ENCODE results near the gene ELMO1. TPM values are rescaled to one million over a fixed set of nuclear protein-coding genes. Genes with fewer than 3 reads are reported as not detected.
A peak's percentile ranks its signal among the peaks of the same experiment; 100 is the strongest.

Gene ELMO1
- total RNA-seq, 2 experiments from 2014 or later: 68.0 to 74.4 TPM

- Mint-ChIP-seq H3K4me1 (peaks cover 15% of the 10 kb centered on the region), H3K4me3 (no peak overlapping the region), H3K27ac (no peak overlapping the region), H3K36me3 (peaks cover 23% of the 10 kb centered on the region), H3K9me3 (no peaks in the 10 kb centered on the region), H3K27me3 (no peaks in the 10 kb centered on the region)
- no peak for DNase-seq
Observed at GRCh38 chr7:37209195-37209594, 239.5 kb downstream of the ELMO1 start.

GRCh38 chr7:37208528-37208927 is 240.1 kb downstream of the ELMO1 start:
- no peak overlapping the region for H3K27ac Mint-ChIP-seq
- no peak for DNase-seq
- H3K36me3 Mint-ChIP-seq: peaks cover 23% of the 10 kb centered on the region

GRCh38 chr7:37206192-37206591 is 242.5 kb downstream of the ELMO1 start:
- Mint-ChIP-seq H3K9me3 (no peaks in the 10 kb centered on the region), H3K27me3 (no peaks in the 10 kb centered on the region), H3K4me1 (peaks cover 8% of the 10 kb centered on the region), H3K36me3 (peaks cover 16% of the 10 kb centered on the region), H3K27ac (no peak overlapping the region), H3K4me3 (no peak overlapping the region)
- DNase-seq: no peak

More at GRCh38 chr7:37208528-37208927, 240.1 kb downstream of the ELMO1 start:
- Mint-ChIP-seq H3K27me3 (no peaks in the 10 kb centered on the region), H3K4me3 (no peak overlapping the region), H3K4me1 (peaks cover 15% of the 10 kb centered on the region), H3K9me3 (no peaks in the 10 kb centered on the region)

DNA sequence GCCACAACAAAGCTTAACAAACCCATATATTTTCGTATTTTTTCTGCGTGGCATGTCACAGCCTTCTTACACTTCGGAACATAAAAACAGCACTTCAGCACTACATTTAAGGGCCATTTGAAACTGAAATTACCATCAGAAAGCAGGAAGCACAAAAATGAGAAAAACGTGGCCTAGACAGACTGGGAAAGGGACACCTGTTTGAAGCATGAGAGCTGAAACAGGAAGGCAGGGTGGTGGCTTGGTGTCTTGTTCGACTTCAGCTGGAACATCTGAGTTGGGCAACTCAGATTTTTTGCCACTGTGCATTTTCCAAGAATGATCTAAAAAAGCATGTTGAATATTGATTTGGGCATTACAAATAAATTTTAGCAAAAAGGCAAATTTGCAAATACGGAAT is 243.2 kb downstream of the ELMO1 start:
- peaks cover 8% of the 10 kb centered on the region for H3K4me1 Mint-ChIP-seq
- H3K27ac Mint-ChIP-seq: no peak overlapping the region
- no peak for DNase-seq
- no peaks in the 10 kb centered on the region for H3K27me3 Mint-ChIP-seq
- peaks cover 11% of the 10 kb centered on the region for H3K36me3 Mint-ChIP-seq
- H3K9me3 Mint-ChIP-seq: no peaks in the 10 kb centered on the region
- H3K4me3 Mint-ChIP-seq: no peak overlapping the region

DNA sequence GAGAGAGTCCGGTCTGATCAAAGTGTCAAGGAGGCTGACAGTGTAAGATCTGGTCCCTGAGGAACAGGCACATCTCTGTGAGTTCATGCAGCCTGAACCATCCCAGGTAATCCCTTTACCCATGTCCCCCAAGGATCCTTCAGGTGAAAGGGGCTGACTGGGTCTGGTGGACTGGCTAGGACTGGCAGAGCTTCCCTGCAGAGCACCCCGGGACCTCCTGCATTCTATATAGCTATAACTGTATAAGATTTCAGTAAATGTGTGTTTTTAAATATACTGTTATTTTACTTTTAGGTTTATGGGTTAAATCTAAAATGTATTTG is 246.8 kb downstream of the ELMO1 start:
- H3K9me3 Mint-ChIP-seq: no peaks in the 10 kb centered on the region

DNA sequence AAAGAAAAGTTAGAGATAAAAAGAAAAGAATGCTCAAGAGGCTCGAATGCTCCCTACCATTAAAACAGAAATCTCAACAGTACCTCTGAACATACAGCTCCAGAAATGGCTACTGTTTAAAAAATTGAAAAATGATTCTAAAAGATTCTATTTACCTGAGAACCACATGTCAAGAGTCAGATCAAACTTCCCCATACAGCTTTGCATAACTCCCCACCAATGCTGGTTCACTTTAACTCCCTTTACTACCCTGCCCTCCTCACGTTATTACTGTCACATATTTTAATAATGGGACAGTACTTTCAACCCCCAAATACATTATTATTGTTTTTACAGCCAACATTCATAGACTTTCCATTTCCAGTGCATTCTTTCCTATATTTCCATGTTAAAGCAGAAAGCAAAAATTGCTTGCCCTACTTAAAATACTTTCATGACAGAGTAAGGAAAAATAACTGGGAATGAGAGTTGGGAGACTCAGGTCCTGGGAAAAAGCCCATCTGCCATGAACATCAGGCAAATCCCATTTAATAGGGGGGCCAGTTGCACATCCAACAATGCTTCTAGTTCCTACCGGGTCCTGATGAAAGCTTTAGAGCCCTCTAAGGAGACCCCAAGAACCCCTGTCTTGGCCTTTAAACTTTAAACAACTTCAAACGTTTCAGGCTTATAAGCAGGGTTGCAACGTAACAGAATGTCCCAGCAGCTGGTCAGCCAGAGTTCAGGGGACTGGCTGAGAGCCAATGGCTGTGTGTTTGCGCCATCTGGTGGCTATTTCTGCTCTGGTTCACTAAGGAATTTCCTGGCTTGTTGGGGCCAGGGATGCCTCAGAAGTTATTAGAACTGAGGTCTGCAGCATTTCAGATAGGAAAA is 247.4 kb downstream of the ELMO1 start:
- Mint-ChIP-seq H3K36me3 (peaks cover 11% of the 10 kb centered on the region), H3K9me3 (no peaks in the 10 kb centered on the region), H3K27ac (no peak overlapping the region), H3K4me1 (peaks cover 8% of the 10 kb centered on the region), H3K4me3 (no peak overlapping the region), H3K27me3 (no peaks in the 10 kb centered on the region)
- DNase-seq: peak; percentile 38

More for the DNA sequence above, 246.8 kb downstream of the ELMO1 start:
- Mint-ChIP-seq H3K27ac (no peak overlapping the region), H3K27me3 (no peaks in the 10 kb centered on the region), H3K36me3 (peaks cover 12% of the 10 kb centered on the region), H3K4me1 (peaks cover 8% of the 10 kb centered on the region), H3K4me3 (no peak overlapping the region)
- DNase-seq: no peak

- Mint-ChIP-seq H3K4me1 (peaks cover 2% of the 10 kb centered on the region), H3K27me3 (no peaks in the 10 kb centered on the region), H3K36me3 (peaks cover 2% of the 10 kb centered on the region), H3K9me3 (no peaks in the 10 kb centered on the region), H3K4me3 (no peak overlapping the region), H3K27ac (no peak overlapping the region)
- DNase-seq: peak; percentile 53
Observed at GRCh38 chr7:37198906-37199485, 249.7 kb downstream of the ELMO1 start.

DNA sequence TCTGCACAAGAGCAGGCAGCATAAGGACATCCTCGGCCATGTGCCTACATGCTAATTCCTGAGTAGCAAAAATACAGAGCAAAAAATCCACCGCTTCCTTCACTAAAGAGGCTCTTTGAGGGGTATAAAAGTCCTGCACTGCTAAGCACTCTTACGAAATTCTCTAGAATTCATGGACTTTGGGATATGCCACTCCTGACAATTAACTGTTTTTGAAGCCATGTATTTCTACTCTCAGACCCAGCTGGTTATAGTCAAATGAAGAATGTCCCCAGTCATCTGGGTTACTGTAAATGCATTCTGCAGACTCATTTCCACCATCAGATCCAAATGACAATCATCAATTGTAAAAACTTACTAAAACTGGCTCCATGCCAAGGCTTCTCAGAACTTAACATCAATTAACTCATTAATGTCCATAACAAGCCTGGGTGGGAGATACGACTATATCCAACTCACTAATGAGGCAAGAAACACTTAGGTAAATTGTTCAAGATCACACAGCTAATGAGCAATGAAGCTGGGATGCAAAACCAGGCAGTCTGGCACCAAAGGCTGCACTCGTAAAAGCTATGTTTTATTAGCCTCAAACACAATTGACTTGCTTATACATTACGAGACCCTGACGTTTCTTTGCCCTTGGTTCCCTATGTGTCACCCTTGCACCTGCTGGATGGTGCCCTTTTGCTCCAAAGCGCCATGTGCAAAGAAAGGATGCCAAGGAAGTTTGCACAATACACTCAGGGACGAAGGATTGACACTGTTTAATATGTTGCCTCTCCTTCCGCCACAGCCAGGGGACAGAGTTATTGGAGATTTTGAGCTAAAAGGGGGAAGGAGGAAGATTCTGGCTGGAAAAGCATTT is 250.4 kb downstream of the ELMO1 start:
- Mint-ChIP-seq H3K27ac (no peak overlapping the region), H3K27me3 (no peaks in the 10 kb centered on the region), H3K36me3 (peaks cover 2% of the 10 kb centered on the region)

DNA sequence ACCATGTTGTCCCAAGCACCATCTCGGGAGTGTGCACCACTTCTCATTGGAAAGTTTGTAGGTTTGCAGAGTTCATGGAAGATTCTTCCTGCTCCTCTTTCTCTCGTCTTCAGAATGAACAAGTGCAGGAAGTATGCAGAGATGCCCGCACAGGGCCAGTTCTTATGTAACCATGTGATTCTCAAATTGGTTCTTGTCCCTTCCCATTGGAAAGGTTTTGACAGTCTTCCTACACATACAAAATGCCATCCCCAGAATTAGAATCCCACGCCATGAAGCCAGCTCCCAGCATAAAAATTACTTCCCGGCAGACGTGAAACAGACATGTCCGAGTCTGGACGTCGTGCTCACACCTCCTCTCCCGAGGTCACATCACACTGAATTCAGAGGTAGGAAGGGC is 251.6 kb downstream of the ELMO1 start:
- Mint-ChIP-seq H3K27ac (no peak overlapping the region), H3K9me3 (no peaks in the 10 kb centered on the region), H3K36me3 (peaks cover 2% of the 10 kb centered on the region), H3K27me3 (no peaks in the 10 kb centered on the region), H3K4me3 (no peak overlapping the region), H3K4me1 (peaks cover 9% of the 10 kb centered on the region)
- no peak for DNase-seq

More for the DNA sequence above, 250.4 kb downstream of the ELMO1 start:
- Mint-ChIP-seq H3K4me3 (no peak overlapping the region), H3K9me3 (no peaks in the 10 kb centered on the region), H3K4me1 (peaks cover 8% of the 10 kb centered on the region)
- no peak for DNase-seq

GRCh38 chr7:37196676-37197075 is 252.0 kb downstream of the ELMO1 start:
- Mint-ChIP-seq H3K9me3 (no peaks in the 10 kb centered on the region), H3K4me3 (no peak overlapping the region), H3K27ac (no peak overlapping the region), H3K27me3 (no peaks in the 10 kb centered on the region), H3K36me3 (peaks cover 5% of the 10 kb centered on the region), H3K4me1 (peaks cover 9% of the 10 kb centered on the region)
- DNase-seq: no peak

DNA sequence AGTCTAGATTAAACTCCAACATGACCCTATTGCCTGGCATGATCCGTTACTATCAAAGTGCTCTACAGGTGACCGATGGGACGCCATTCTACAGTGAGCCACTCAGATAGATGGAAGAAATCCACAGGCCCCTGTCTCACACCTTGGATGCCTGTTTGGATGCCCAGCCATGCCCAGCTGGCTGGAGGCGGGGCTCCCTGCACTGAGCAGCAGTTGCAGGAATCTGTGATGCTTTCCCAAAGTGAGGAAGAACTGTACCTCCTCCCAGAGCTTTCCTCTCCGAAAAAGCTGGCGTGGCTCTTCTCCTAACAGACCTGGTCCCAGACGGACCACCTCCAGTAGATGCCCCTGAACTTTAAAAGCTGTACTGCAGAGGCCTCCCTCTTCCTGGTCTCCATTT is 253.3 kb downstream of the ELMO1 start:
- H3K4me1 Mint-ChIP-seq: peaks cover 9% of the 10 kb centered on the region
- no peaks in the 10 kb centered on the region for H3K9me3 Mint-ChIP-seq
- no peak overlapping the region for H3K27ac Mint-ChIP-seq
- H3K4me3 Mint-ChIP-seq: no peak overlapping the region
- DNase-seq: no peak
- no peaks in the 10 kb centered on the region for H3K27me3 Mint-ChIP-seq
- peaks cover 5% of the 10 kb centered on the region for H3K36me3 Mint-ChIP-seq

- peaks cover 9% of the 10 kb centered on the region for H3K4me1 Mint-ChIP-seq
- H3K27ac Mint-ChIP-seq: no peak overlapping the region
- DNase-seq: no peak
- H3K9me3 Mint-ChIP-seq: no peaks in the 10 kb centered on the region
- H3K4me3 Mint-ChIP-seq: no peak overlapping the region
- H3K27me3 Mint-ChIP-seq: no peaks in the 10 kb centered on the region
- peaks cover 5% of the 10 kb centered on the region for H3K36me3 Mint-ChIP-seq
Observed at GRCh38 chr7:37194943-37195342, 253.7 kb downstream of the ELMO1 start.

DNA sequence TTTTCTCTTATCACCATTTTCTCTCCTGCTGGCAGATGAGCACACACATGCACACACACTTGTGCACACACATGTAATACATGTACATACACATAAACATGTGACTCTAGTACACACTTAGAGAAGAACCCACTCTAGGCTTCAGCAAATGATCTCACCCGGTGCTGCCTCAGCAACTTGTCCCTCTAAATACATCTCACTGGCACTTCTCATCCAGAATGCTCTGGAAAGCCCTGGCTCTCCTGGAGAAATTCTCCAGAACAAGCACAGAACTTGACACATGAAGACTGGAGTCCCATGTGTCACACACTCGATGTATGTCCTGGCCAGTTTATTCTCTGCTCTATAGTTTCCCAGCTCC is 254.9 kb downstream of the ELMO1 start:
- Mint-ChIP-seq H3K27me3 (no peaks in the 10 kb centered on the region), H3K36me3 (peaks cover 8% of the 10 kb centered on the region), H3K9me3 (no peaks in the 10 kb centered on the region), H3K27ac (no peak overlapping the region), H3K4me3 (no peak overlapping the region), H3K4me1 (peaks cover 9% of the 10 kb centered on the region)
- DNase-seq: no peak

DNA sequence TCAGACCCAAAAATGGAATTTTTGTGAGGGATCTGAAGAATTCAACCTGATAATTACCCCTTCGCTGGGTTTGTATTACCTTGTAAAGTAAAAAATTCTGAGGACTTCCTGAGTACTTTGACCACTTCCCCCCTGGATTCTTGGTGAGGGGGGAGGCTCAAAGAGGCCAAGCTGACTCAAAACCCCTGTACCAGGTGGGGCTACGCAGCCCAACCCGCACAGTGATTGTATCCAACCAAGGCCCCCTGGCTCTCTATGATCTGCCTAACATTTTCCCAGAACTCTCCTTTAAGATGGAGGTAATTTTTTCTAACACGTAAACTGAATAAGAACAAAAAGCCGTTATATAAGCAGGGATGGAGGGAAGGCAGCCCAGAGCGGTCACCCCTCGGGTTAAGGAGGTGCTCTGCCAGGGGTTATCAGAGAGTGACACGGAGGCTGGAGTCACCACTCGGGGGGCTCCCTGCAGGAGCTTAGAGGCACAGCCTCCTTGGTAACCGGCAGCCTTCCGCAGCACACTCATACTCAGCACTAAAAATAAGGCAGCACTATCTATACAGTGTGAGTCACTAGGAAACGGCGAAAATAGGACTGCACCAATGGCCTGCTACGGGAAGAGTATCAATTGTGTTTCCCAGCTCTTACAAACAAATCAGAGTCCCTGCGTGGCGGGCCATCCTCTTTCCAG is 255.4 kb downstream of the ELMO1 start:
- Mint-ChIP-seq H3K27ac (no peak overlapping the region), H3K4me3 (no peak overlapping the region), H3K9me3 (no peaks in the 10 kb centered on the region), H3K27me3 (no peaks in the 10 kb centered on the region), H3K36me3 (peaks cover 8% of the 10 kb centered on the region), H3K4me1 (peaks cover 9% of the 10 kb centered on the region)
- no peak for DNase-seq

- Mint-ChIP-seq H3K27ac (no peak overlapping the region), H3K4me1 (peaks cover 13% of the 10 kb centered on the region), H3K36me3 (peaks cover 10% of the 10 kb centered on the region), H3K27me3 (no peaks in the 10 kb centered on the region), H3K4me3 (no peak overlapping the region), H3K9me3 (no peaks in the 10 kb centered on the region)
- DNase-seq: no peak
Observed at GRCh38 chr7:37191797-37192196, 256.9 kb downstream of the ELMO1 start.
